GM18909 (cell line): ENCODE data around the gene KLHL30.
"Not testable (repeated sequence)": the region's sequence is repeated elsewhere in the genome, so short reads cannot be mapped to it uniquely, and the experiment has no call there.

Source experiments
- ATAC-seq: cut with Tn5 transposase; IDR thresholded peaks from one replicate; pipeline ENCODE4 v1.9.1; 2021; ENCODE audit warnings: mild to moderate bottlenecking; ENCODE audit not compliant: unreplicated experiment, poor library complexity

The KLHL30 gene

GRCh38 chr2:238101891-238102841 lies 36.3 kb upstream of the KLHL30 start:
- ATAC-seq = no peak

GRCh38 chr2:238102865-238103264 lies 35.6 kb upstream of the KLHL30 start:
- ATAC-seq = no peak

GRCh38 chr2:238103465-238104225 lies 34.8 kb upstream of the KLHL30 start:
- ATAC-seq = no peak

- ATAC-seq = no peak
These were observed 34.2 kb upstream of the KLHL30 start for GRCh38 chr2:238104226-238104690.

GRCh38 chr2:238104691-238105371 lies 33.6 kb upstream of the KLHL30 start:
- ATAC-seq = no peak

GRCh38 chr2:238105506-238106338 lies 32.7 kb upstream of the KLHL30 start:
- no peak for ATAC-seq

GRCh38 chr2:238106339-238106697 lies 32.1 kb upstream of the KLHL30 start:
- ATAC-seq = no peak

- ATAC-seq = peak; percentile 11
These were observed 31.6 kb upstream of the KLHL30 start for GRCh38 chr2:238106698-238107524.

- peak; percentile 51 for ATAC-seq
These were observed 30.7 kb upstream of the KLHL30 start for GRCh38 chr2:238107525-238108422.

GRCh38 chr2:238108423-238109183 lies 29.9 kb upstream of the KLHL30 start:
- peak; percentile 82 for ATAC-seq

GRCh38 chr2:238113611-238114010 lies 24.9 kb upstream of the KLHL30 start:
- ATAC-seq = no peak

GRCh38 chr2:238114331-238114841 lies 24.1 kb upstream of the KLHL30 start:
- no peak for ATAC-seq

GRCh38 chr2:238114851-238115660 lies 23.4 kb upstream of the KLHL30 start:
- ATAC-seq = no peak

GRCh38 chr2:238115709-238116108 lies 22.8 kb upstream of the KLHL30 start:
- not testable (repeated sequence) for ATAC-seq

GRCh38 chr2:238116298-238117198 lies 21.9 kb upstream of the KLHL30 start:
- no peak for ATAC-seq
